IMR-90 (cell line): ENCODE data around the gene PLCZ1.

Experiments
- POLR2A ChIP-seq: IDR thresholded peaks from 2 replicates; pipeline ENCODE4 v1.6.1; 2012; ENCODE audit warnings: mild to moderate bottlenecking, low read depth, low read length
- TF ChIP-seq, protein P1 (sequence below): conservative IDR thresholded peaks from 2 replicates; pipeline ENCODE4 v1.5.1; 2012; ENCODE audit warnings: mild to moderate bottlenecking, low read depth, low read length, improper control_type of control experiment

DNA sequence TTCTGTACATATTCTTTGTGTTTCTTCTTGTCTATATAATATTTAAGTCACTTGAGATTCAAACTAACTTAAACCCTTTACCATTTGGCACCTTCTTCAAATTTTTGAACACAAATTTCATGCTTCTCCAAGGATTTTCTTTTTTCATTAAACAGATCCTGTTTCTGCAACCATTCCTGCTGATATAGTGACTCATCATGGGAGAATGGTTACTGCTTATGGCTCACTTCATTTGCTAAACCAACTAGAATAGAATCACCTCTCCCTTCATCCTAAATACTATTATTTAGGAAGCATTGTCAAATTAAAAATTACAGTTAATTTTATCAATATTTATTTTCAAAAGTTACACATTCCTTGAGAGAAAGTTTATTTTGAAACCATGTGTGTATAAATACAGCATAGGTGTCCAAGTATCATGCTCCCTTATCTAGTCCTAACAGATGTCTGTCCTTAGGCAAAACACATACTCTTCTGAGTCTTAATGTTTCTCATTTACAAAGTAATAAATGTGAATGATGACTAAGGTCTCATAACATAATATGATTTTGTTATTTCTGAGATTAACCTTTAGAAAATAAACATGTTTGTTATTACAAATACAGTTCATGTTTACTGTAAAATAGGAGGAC lies 40.7 kb downstream of the PLCZ1 start:
- TF ChIP-seq, protein P1, sequence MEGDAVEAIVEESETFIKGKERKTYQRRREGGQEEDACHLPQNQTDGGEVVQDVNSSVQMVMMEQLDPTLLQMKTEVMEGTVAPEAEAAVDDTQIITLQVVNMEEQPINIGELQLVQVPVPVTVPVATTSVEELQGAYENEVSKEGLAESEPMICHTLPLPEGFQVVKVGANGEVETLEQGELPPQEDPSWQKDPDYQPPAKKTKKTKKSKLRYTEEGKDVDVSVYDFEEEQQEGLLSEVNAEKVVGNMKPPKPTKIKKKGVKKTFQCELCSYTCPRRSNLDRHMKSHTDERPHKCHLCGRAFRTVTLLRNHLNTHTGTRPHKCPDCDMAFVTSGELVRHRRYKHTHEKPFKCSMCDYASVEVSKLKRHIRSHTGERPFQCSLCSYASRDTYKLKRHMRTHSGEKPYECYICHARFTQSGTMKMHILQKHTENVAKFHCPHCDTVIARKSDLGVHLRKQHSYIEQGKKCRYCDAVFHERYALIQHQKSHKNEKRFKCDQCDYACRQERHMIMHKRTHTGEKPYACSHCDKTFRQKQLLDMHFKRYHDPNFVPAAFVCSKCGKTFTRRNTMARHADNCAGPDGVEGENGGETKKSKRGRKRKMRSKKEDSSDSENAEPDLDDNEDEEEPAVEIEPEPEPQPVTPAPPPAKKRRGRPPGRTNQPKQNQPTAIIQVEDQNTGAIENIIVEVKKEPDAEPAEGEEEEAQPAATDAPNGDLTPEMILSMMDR, result no peak
- TF ChIP-seq POLR2A, result no peak
